AG04450 (cell line): ENCODE measurements around the gene MATN3. TPM values are rescaled to one million over a fixed set of nuclear protein-coding genes. Genes with fewer than 3 reads are reported as not detected.
A peak's percentile ranks its signal among the peaks of the same experiment; 100 is the strongest.

Source experiments
- CTCF ChIA-PET: fragments of 300-600, 350-600 bp; formaldehyde crosslinking; extraction: SDS; loops from one replicate; lab custom pipeline; 2022; ENCODE audit warnings: antibody characterized with exemption, inconsistent platforms; lab: Charles Lee
- POLR2A ChIA-PET: fragments of 350-600 bp; formaldehyde crosslinking; extraction: SDS; loops from one replicate; lab custom pipeline; 2021; ENCODE audit warnings: antibody characterized with exemption, inconsistent platforms; lab: Yijun Ruan, JAX
- DNase-seq: peaks from one replicate; pipeline ENCODE4 v3.0.0-alpha.2; 2011; ENCODE audit warnings: low read depth, low spot score
- H3K27ac ChIP-seq: one replicate; pipeline ENCODE4 v1.5.1; 2012; ENCODE audit warnings: low read depth, low read length, control low read depth
- H3K27me3 ChIP-seq: one replicate; pipeline ENCODE4 v1.6.0; 2012; ENCODE audit warnings: low read length; ENCODE audit not compliant: control insufficient read depth, insufficient read depth
- H3K4me3 ChIP-seq: 2 replicates; pipeline ENCODE4 v1.5.1; 2011; ENCODE audit warnings: mild to moderate bottlenecking, low read depth, low read length, control low read depth
- H3K9me3 ChIP-seq: 2 replicates; pipeline ENCODE4 v1.5.1; 2012; ENCODE audit warnings: low read length; ENCODE audit not compliant: control insufficient read depth, insufficient read depth
- polyA plus RNA-seq: library from polyadenylated mRNA; depleted of rRNA; stranded (reverse); fragments of >200 nt; gene quantifications from 2 replicates; pipeline ENCODE4 v1.2.3, GENCODE V29; 2011
- TF ChIP-seq, protein P1 (sequence below): IDR thresholded peaks from 2 replicates; pipeline ENCODE4 v1.5.1; 2011; ENCODE audit warnings: low read depth, low read length, control low read depth, inconsistent platforms

MATN3 gene
- polyA plus RNA-seq, 1 experiment, result 2.7 TPM

DNA sequence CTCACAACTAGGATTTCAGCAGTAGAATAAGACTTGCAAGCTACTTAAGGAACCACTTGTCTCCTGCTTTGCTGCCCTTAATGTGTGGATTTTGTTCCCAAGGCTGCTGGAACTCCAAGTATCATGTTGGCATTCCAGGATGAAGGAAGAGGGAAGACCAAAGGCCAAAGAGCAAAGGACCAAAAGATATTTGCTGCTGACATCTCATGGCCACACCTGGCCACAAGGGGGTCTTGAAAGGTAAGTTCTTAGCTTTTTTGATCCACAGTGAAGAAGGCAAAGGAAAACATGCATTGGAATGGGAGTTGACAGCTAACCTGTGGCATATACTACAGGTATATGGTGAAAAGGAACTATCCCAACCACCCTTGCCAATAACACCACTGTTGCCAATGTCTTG lies 3.9 kb upstream of the MATN3 start:
- H3K4me3 ChIP-seq, result no peak overlapping the region
- TF ChIP-seq, protein P1, sequence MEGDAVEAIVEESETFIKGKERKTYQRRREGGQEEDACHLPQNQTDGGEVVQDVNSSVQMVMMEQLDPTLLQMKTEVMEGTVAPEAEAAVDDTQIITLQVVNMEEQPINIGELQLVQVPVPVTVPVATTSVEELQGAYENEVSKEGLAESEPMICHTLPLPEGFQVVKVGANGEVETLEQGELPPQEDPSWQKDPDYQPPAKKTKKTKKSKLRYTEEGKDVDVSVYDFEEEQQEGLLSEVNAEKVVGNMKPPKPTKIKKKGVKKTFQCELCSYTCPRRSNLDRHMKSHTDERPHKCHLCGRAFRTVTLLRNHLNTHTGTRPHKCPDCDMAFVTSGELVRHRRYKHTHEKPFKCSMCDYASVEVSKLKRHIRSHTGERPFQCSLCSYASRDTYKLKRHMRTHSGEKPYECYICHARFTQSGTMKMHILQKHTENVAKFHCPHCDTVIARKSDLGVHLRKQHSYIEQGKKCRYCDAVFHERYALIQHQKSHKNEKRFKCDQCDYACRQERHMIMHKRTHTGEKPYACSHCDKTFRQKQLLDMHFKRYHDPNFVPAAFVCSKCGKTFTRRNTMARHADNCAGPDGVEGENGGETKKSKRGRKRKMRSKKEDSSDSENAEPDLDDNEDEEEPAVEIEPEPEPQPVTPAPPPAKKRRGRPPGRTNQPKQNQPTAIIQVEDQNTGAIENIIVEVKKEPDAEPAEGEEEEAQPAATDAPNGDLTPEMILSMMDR, result no peak
- no peaks in the 10 kb centered on the region for H3K27me3 ChIP-seq
- POLR2A ChIA-PET, result no interaction called here
- DNase-seq, result no peak
- CTCF ChIA-PET, result interaction anchor here (0.5 to 3.9 kb wide), 46 partner anchors 7 to 433 kb away, joined by 3 to 91 read pairs (median 8); partner anchors contain the start of gene SDC1
- H3K27ac ChIP-seq, result no peak overlapping the region
- H3K9me3 ChIP-seq, result peaks cover 7% of the 10 kb centered on the region

DNA sequence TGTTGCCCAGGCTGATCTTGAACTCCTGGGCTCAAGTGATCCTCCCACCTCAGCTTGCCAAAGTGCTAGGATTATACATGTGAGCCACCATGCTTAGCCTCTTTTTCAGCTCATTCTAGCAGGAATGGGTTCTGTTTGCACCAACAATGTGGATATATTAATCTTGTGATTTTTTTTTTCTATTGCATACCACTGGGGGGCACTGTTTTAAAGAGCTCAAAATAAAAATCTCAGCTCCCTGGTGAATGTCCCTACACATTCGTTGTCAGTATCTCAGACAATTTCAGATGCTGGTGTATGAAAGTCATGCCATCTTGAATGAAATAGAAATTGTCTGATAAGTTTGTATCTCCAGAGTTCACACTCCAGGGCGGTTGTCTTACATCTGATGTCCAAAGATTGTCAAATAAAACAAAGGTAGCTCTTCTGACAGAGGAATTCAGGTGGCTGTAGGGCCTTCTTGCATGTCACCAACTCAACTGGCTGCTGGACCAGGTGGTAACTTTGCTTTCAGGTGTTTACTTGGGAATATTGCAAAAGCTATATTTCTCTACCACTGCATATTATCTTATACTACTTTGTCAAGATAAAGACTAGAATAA lies 3.1 kb upstream of the MATN3 start:
- H3K4me3 ChIP-seq, result no peak overlapping the region
- ChIA-PET CTCF (interaction anchor here (0.5 to 3.9 kb wide), 62 partner anchors 8 to 434 kb away, joined by 3 to 91 read pairs (median 6); partner anchors contain the start of gene SDC1), POLR2A (interaction anchor here (0.7 to 1.0 kb wide), 3 partner anchors 34 to 78 kb away, joined by 3 to 5 read pairs (median 3); partner anchors contain the start of gene LAPTM4A)
- no peaks in the 10 kb centered on the region for H3K27me3 ChIP-seq
- TF ChIP-seq, protein P1, result peak; percentile 63
- H3K27ac ChIP-seq, result no peak overlapping the region
- DNase-seq, result peak; percentile 18
- H3K9me3 ChIP-seq, result no peaks in the 10 kb centered on the region; the same call in 1 of the 2 replicates

DNA sequence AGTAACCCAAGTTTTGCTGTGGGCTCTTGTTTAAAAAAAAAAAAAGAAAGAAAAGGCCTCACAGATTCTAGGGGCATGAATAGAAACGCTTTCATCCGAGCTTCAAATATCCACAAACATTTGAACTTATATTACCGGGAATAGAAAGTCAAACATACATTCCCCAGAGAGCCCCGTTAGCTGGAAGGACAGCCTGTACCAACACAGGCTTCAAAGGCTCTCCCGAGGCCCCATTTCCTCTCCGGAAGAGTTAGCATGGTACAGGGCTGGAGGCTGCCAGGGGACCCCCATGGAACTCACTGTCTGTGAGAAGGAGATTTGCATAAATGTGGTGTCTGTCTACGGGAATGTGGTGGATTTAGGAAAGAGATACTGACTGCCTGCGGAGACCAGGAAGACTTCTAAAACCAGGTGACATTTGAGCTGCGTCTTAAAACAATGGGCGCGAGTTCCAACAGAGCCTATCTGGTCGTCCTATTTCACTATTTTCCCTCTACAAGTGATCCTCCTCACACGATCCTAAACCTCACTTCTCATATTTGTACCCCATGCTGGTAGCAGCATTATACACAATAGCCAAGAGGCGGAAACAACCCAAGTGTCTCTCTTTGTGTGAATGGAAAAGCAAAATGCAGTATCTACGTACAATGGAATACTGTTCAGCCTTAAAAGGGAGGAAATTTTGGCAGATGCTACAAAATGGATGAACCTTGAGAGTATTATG lies 820 bp upstream of the MATN3 start:
- CTCF ChIA-PET, result interaction anchor here (2.8 to 3.9 kb wide), 6 partner anchors 10 to 86 kb away, joined by 8 to 91 read pairs (median 40); no protein-coding TSS in a partner anchor

DNA sequence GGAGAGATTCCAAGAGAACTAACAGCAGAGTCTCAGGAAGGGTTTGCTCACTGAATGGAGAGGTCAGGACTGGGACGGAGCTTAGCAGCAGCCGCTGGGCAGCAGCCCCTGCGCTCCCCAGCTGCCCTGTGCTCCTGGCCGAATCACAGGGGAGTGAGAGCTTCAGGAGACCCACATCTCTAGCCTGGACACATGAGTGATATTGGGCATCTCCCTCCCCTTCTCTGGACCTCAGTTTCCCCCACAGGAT lies 511 bp downstream of the MATN3 start:
- POLR2A ChIA-PET, result no interaction called here
- H3K27ac ChIP-seq, result no peak overlapping the region
- H3K9me3 ChIP-seq, result no peaks in the 10 kb centered on the region
- CTCF ChIA-PET, result interaction anchor here (0.6 to 1.1 kb wide), 3 partner anchors 56 to 136 kb away, joined by 3 read pairs; no protein-coding TSS in a partner anchor
- no peak for DNase-seq
- peak overlapping the region; percentile 58 for H3K4me3 ChIP-seq
- TF ChIP-seq, protein P1, result no peak
- no peaks in the 10 kb centered on the region for H3K27me3 ChIP-seq

More for the DNA sequence above, 820 bp upstream of the MATN3 start:
- no peak for DNase-seq
- Histone ChIP-seq H3K27ac (no peak overlapping the region), H3K4me3 (peak overlapping the region; percentile 58; the same call in 1 of the 2 replicates), H3K27me3 (no peaks in the 10 kb centered on the region), H3K9me3 (no peaks in the 10 kb centered on the region)
- POLR2A ChIA-PET, result interaction anchor here (0.7 kb wide), 1 partner anchor 23 kb away, joined by 3 read pairs; no protein-coding TSS in a partner anchor
- TF ChIP-seq, protein P1, result no peak
